ENCODE results near the gene GPSM1.

DNA sequence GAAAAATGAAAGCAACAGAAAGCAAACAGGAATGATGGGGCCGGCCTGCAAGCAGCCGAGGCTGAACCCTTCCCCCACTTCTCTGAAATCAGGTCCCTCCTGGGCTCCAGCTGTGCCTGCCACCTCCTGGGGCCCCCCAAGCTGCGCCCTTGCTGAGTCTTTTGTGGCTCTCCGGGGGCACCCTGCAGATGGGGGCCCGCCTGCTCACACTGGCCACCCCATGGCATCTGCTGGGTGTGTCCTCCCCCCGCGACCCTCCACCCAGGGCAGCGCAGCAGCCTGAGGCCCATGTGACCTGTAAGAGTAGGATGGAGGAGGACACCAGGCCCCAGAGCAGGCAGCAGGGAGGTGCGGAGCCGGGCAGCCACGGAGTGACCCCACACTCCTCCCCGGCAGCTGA, 5.7 kb downstream of the GPSM1 start:
- TF ChIP-seq, protein P1, sequence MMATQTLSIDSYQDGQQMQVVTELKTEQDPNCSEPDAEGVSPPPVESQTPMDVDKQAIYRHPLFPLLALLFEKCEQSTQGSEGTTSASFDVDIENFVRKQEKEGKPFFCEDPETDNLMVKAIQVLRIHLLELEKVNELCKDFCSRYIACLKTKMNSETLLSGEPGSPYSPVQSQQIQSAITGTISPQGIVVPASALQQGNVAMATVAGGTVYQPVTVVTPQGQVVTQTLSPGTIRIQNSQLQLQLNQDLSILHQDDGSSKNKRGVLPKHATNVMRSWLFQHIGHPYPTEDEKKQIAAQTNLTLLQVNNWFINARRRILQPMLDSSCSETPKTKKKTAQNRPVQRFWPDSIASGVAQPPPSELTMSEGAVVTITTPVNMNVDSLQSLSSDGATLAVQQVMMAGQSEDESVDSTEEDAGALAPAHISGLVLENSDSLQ (IDR thresholded peaks at IDR 0.05) = no peak
- TF ChIP-seq SP1 (IDR thresholded peaks at IDR 0.05) (no peak), HDGF (IDR thresholded peaks at IDR 0.05; ENCODE audit: borderline replicate concordance) (no peak), FOXA1 (IDR thresholded peaks at IDR 0.05) (no peak), BHLHE40 (IDR thresholded peaks at IDR 0.05; ENCODE audit: borderline replicate concordance) (no peak), ELF4 (IDR thresholded peaks at IDR 0.05) (no peak), FOXM1 (IDR thresholded peaks at IDR 0.05; ENCODE audit: borderline replicate concordance) (no peak)

Data from HEK293T (cell line).